Ascending aorta (tissue), 2 donors: ENCODE data around the gene SCARF1. TPM values are rescaled to one million over a fixed set of nuclear protein-coding genes. Genes with fewer than 3 reads are reported as not detected.
A peak's percentile ranks its signal among the peaks of the same experiment; 100 is the strongest.

ENCODE experiments used
- DNase-seq, 2 donors: peaks; one replicate each; pipeline ENCODE4 v3.0.0-alpha.2; 2019; ENCODE audit warnings: low spot score in 2 of 2
- H3K27ac ChIP-seq, 2 donors: fragments of 200-600 bp; sonication (generic); one replicate each; pipeline ENCODE4 v1.5.1; 2016 to 2017; ENCODE audit warnings: mild to moderate bottlenecking in 1 of 2
- H3K27me3 ChIP-seq: fragments of 200-600 bp; sonication (generic); one replicate; pipeline ENCODE4 v1.5.1; 2017
- H3K36me3 ChIP-seq, 2 donors: fragments of 200-600 bp; sonication (generic); one replicate each; pipeline ENCODE4 v1.5.1; 2016
- H3K4me1 ChIP-seq, 2 donors: fragments of 200-600 bp; sonication (generic); one replicate each; pipeline ENCODE4 v1.5.1; 2016 to 2017; ENCODE audit warnings: mild to moderate bottlenecking in 1 of 2
- H3K4me3 ChIP-seq, 2 donors: fragments of 200-600 bp; sonication (generic); one replicate each; pipeline ENCODE4 v1.5.1; 2016 to 2017; ENCODE audit warnings: mild to moderate bottlenecking in 1 of 2
- H3K9me3 ChIP-seq, 2 donors: fragments of 200-600 bp; sonication (generic); one replicate each; pipeline ENCODE4 v1.5.1; 2016
- CTCF ChIP-seq, 3 experiments: fragments of 200-600 bp in 2 of 3; fragments of 450-650 bp in 1 of 3; sonication (generic) in 2 of 3; IDR thresholded peaks; one replicate each; pipeline ENCODE4 v1.5.1; 2016 to 2019; ENCODE audit warnings: antibody characterized with exemption in 3 of 3, mild to moderate bottlenecking in 1 of 3, moderate library complexity in 1 of 3
- intact Hi-C: fragments of 100-400 bp; cut with DNase I; formaldehyde crosslinking; loops from one replicate; pipeline ENCODE4 v1.15.1; 2023
- total RNA-seq: library from RNA; depleted of rRNA; stranded (reverse); fragments of >200 nt; gene quantifications from one replicate; pipeline ENCODE4 v1.1.0, GENCODE V29; 2016

Gene SCARF1
- total RNA-seq, 1 donor from 2014 or later: 295 TPM

GRCh38 chr17:1590747-1591473 lies 54.6 kb downstream of the SCARF1 start:
- Histone ChIP-seq H3K27me3 (no peaks in the 10 kb centered on the region), H3K27ac (peak overlapping the region; percentile 84 to 85), H3K4me1 (peaks cover 12 to 40% of the 10 kb centered on the region in 2 donors), H3K9me3 (no peaks in the 10 kb centered on the region), H3K4me3 (no peak overlapping the region), H3K36me3 (peaks cover 0 to under 1% of the 10 kb centered on the region in 2 donors)
- DNase-seq: no peak
- no peak for TF ChIP-seq CTCF (IDR thresholded peaks at IDR 0.05)
- intact Hi-C loops: loop anchor here (1.0 kb wide), 2 partner anchors 14 to 38 kb away; no protein-coding TSS in a partner anchor

GRCh38 chr17:1590029-1590746 lies 55.3 kb downstream of the SCARF1 start:
- Histone ChIP-seq H3K4me1 (peaks cover 12 to 40% of the 10 kb centered on the region in 2 donors), H3K27me3 (no peaks in the 10 kb centered on the region), H3K9me3 (no peaks in the 10 kb centered on the region), H3K36me3 (peaks cover 0 to 6% of the 10 kb centered on the region in 2 donors), H3K27ac (peak overlapping the region; percentile 84 to 85), H3K4me3 (peak overlapping the region; percentile 8 to 38)
- no peak for TF ChIP-seq CTCF (IDR thresholded peaks at IDR 0.05)
- intact Hi-C loops: loop anchor here (1.0 kb wide), 2 partner anchors 13 to 39 kb away; no protein-coding TSS in a partner anchor
- DNase-seq: peak in 1 of 2 donors; percentile 92

GRCh38 chr17:1588821-1589585 lies 56.5 kb downstream of the SCARF1 start:
- H3K27me3 ChIP-seq: no peaks in the 10 kb centered on the region
- DNase-seq: no peak
- H3K36me3 ChIP-seq: peaks cover 0 to 9% of the 10 kb centered on the region in 2 donors
- peak overlapping the region; percentile 84 to 85 for H3K27ac ChIP-seq
- no peak overlapping the region for H3K4me3 ChIP-seq
- H3K9me3 ChIP-seq: no peaks in the 10 kb centered on the region
- TF ChIP-seq CTCF (IDR thresholded peaks at IDR 0.05): no peak
- intact Hi-C loops: no loop called here
- H3K4me1 ChIP-seq: peaks cover 12 to 40% of the 10 kb centered on the region in 2 donors

- DNase-seq: no peak
- Histone ChIP-seq H3K4me3 (no peak overlapping the region), H3K27me3 (no peaks in the 10 kb centered on the region), H3K4me1 (peaks cover 0 to 2% of the 10 kb centered on the region in 2 donors), H3K27ac (no peak overlapping the region), H3K9me3 (no peaks in the 10 kb centered on the region), H3K36me3 (peaks cover 0 to 9% of the 10 kb centered on the region in 2 donors)
- TF ChIP-seq CTCF (IDR thresholded peaks at IDR 0.05): no peak
- intact Hi-C loops: no loop called here
Observed at GRCh38 chr17:1584167-1584566, 61.4 kb downstream of the SCARF1 start.

Other genes with a start within 250 kb of the SCARF1 start
- gene YWHAE, start 245.5 kb downstream of the SCARF1 start, total RNA-seq: 261 TPM
- gene CRK, start 189.5 kb downstream of the SCARF1 start, total RNA-seq: 83.4 TPM
- 251 TPM for gene MYO1C, start 153.0 kb downstream of the SCARF1 start, total RNA-seq
- gene INPP5K, start 129.1 kb downstream of the SCARF1 start, total RNA-seq: 73.7 TPM
- 15.9 TPM for gene PITPNA, start 82.9 kb downstream of the SCARF1 start, total RNA-seq
- gene SLC43A2, start 16.9 kb downstream of the SCARF1 start, total RNA-seq: 27.6 TPM
- gene RILP, start 4.1 kb upstream of the SCARF1 start, total RNA-seq: 103 TPM
- 114 TPM for gene PRPF8, start 39.1 kb upstream of the SCARF1 start, total RNA-seq
- 7.5 TPM for gene TLCD2, start 64.6 kb upstream of the SCARF1 start, total RNA-seq
- gene WDR81, start 79.0 kb upstream of the SCARF1 start, total RNA-seq: 70.4 TPM
- 20.6 TPM for gene SERPINF2, start 97.1 kb upstream of the SCARF1 start, total RNA-seq
- 604 TPM for gene SERPINF1, start 116.3 kb upstream of the SCARF1 start, total RNA-seq
- 7.6 TPM for gene SMYD4, start 184.2 kb upstream of the SCARF1 start, total RNA-seq
- gene RPA1, start 184.3 kb upstream of the SCARF1 start, total RNA-seq: 34.0 TPM